ENCODE measurements around the gene C14orf180. TPM values are rescaled to one million over a fixed set of nuclear protein-coding genes. Genes with fewer than 3 reads are reported as not detected.

The C14orf180 gene
- total RNA-seq, 6 experiments from 2014 or later, result 0.35 to 4.0 (median 1.9) TPM

DNA sequence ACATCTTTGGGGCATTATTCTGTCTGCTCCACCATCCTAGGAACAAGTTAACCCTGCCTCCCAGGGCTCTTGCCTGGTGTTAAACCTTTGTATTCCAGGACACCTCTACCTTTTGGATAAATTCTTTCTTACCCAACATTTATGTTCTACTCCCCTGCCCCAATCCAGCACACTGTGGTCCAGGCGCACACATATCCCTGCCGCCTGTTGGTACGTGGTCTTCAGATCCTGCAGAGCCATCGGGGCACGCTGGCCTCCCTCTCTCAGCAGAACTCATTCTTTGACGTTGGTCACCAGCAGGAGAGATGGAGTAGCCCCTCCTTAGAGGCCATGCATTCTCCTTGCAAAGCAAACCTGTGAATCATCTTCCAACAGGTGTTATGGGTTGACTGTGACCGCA is 30.1 kb downstream of the C14orf180 start:
- Histone ChIP-seq H3K9me3 (no peaks in the 10 kb centered on the region), H3K36me3 (no peaks in the 10 kb centered on the region), H3K4me1 (no peaks in the 10 kb centered on the region), H3K4me3 (no peak overlapping the region), H3K27ac (no peak overlapping the region), H3K27me3 (no peaks in the 10 kb centered on the region)
- TF ChIP-seq POLR2A (IDR thresholded peaks at IDR 0.05), result no peak
- TF ChIP-seq, protein P1, sequence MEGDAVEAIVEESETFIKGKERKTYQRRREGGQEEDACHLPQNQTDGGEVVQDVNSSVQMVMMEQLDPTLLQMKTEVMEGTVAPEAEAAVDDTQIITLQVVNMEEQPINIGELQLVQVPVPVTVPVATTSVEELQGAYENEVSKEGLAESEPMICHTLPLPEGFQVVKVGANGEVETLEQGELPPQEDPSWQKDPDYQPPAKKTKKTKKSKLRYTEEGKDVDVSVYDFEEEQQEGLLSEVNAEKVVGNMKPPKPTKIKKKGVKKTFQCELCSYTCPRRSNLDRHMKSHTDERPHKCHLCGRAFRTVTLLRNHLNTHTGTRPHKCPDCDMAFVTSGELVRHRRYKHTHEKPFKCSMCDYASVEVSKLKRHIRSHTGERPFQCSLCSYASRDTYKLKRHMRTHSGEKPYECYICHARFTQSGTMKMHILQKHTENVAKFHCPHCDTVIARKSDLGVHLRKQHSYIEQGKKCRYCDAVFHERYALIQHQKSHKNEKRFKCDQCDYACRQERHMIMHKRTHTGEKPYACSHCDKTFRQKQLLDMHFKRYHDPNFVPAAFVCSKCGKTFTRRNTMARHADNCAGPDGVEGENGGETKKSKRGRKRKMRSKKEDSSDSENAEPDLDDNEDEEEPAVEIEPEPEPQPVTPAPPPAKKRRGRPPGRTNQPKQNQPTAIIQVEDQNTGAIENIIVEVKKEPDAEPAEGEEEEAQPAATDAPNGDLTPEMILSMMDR (IDR thresholded peaks at IDR 0.05), result no peak
- WGBS (ENCODE audit: insufficient coverage, low coverage, low lambda C conversion rate, missing lambda C conversion rate), result 56% methylated on average over 7 of the region's 7 CpGs
- DNase-seq (no peak), ATAC-seq (no peak)
- intact Hi-C loops (cut with DNase I), result no loop called here

GRCh38 chr14:104610749-104611310 is 31.3 kb downstream of the C14orf180 start:
- WGBS (ENCODE audit: insufficient coverage, low coverage, low lambda C conversion rate, missing lambda C conversion rate), result 22% methylated on average over 2 of the region's 4 CpGs
- no peak for TF ChIP-seq POLR2A (IDR thresholded peaks at IDR 0.05)
- TF ChIP-seq, protein P1 (IDR thresholded peaks at IDR 0.05), result no peak
- no peak overlapping the region for H3K4me3 ChIP-seq
- DNase-seq (no peak), ATAC-seq (peak in 1 of 4 donors; percentile 32)
- no peaks in the 10 kb centered on the region for H3K27me3 ChIP-seq
- no peaks in the 10 kb centered on the region for H3K36me3 ChIP-seq
- no peak overlapping the region for H3K27ac ChIP-seq
- intact Hi-C loops (cut with DNase I), result no loop called here
- no peaks in the 10 kb centered on the region for H3K4me1 ChIP-seq
- H3K9me3 ChIP-seq, result no peaks in the 10 kb centered on the region

GRCh38 chr14:104611881-104612280 is 32.3 kb downstream of the C14orf180 start:
- WGBS (ENCODE audit: insufficient coverage, low coverage, low lambda C conversion rate, missing lambda C conversion rate), result 44% methylated on average over 7 of the region's 8 CpGs
- DNase-seq (no peak), ATAC-seq (no peak)
- Histone ChIP-seq H3K4me3 (no peak overlapping the region), H3K9me3 (no peaks in the 10 kb centered on the region), H3K27ac (no peak overlapping the region), H3K36me3 (no peaks in the 10 kb centered on the region), H3K27me3 (no peaks in the 10 kb centered on the region), H3K4me1 (no peaks in the 10 kb centered on the region)
- intact Hi-C loops (cut with DNase I), result no loop called here
- TF ChIP-seq, protein P1 (IDR thresholded peaks at IDR 0.05), result no peak
- no peak for TF ChIP-seq POLR2A (IDR thresholded peaks at IDR 0.05)

- TF ChIP-seq, protein P1 (IDR thresholded peaks at IDR 0.05), result no peak
- no peak for TF ChIP-seq POLR2A (IDR thresholded peaks at IDR 0.05)
- intact Hi-C loops (cut with DNase I), result no loop called here
- Histone ChIP-seq H3K27me3 (no peaks in the 10 kb centered on the region), H3K4me3 (no peak overlapping the region), H3K36me3 (no peaks in the 10 kb centered on the region), H3K4me1 (no peaks in the 10 kb centered on the region), H3K9me3 (no peaks in the 10 kb centered on the region), H3K27ac (no peak overlapping the region)
- WGBS (ENCODE audit: insufficient coverage, low coverage, low lambda C conversion rate, missing lambda C conversion rate), result 34% methylated on average over 4 of the region's 4 CpGs
- ATAC-seq (no peak), DNase-seq (no peak)
These were observed 34.7 kb downstream of the C14orf180 start for GRCh38 chr14:104614126-104614812.

Measured in right lobe of liver (tissue), 6 donors.